HFFc6 (cell line): ENCODE measurements around the gene IRF2BP1. TPM values are rescaled to one million over a fixed set of nuclear protein-coding genes. Genes with fewer than 3 reads are reported as not detected.

Experiments used
- DNase-seq: peaks from one replicate; pipeline ENCODE4 v3.0.0-alpha.2; 2018
- H3K27ac Mint-ChIP-seq: 2 replicates; pipeline ENCODE4 v1.8.0; 2020; ENCODE audit warnings: mild to moderate bottlenecking, mixed read lengths
- H3K27me3 Mint-ChIP-seq: 2 replicates; pipeline ENCODE4 v1.8.0; 2021; ENCODE audit warnings: mild to moderate bottlenecking, moderate library complexity, mixed read lengths; ENCODE audit not compliant: insufficient read depth
- H3K36me3 Mint-ChIP-seq: 2 replicates; pipeline ENCODE4 v1.8.0; 2021; ENCODE audit warnings: low read depth, mixed read lengths
- H3K4me1 Mint-ChIP-seq: 2 replicates; pipeline ENCODE4 v1.8.0; 2020; ENCODE audit warnings: low read depth, mixed read lengths
- H3K4me3 Mint-ChIP-seq: 2 replicates; pipeline ENCODE4 v1.8.0; 2020; ENCODE audit warnings: mild to moderate bottlenecking, moderate library complexity, mixed read lengths
- H3K9me3 Mint-ChIP-seq: 2 replicates; pipeline ENCODE4 v1.8.0; 2020; ENCODE audit warnings: mild to moderate bottlenecking, mixed read lengths
- total RNA-seq, 6 experiments: library from RNA; stranded (reverse); fragmentation: NEBNext Ultra II Directional; extraction: Animal tissue kit (Norgen Biotek cat#: 25700); gene quantifications; 2 replicates in 1 of 6; 3 replicates in 5 of 6; pipeline ENCODE4 v1.2.3, GENCODE V29; 2021
- TF ChIP-seq, protein P1 (sequence below): fragments of 200-600 bp; sonication (generic); IDR thresholded peaks from 2 replicates; pipeline ENCODE4 v1.5.0; 2021; ENCODE audit warnings: antibody characterized with exemption, mild to moderate bottlenecking

Gene IRF2BP1
- total RNA-seq, 6 experiments from 2014 or later = 19.3 to 25.0 (median 21.8) TPM

GRCh38 chr19:45895519-45895972 is 9.6 kb upstream of the IRF2BP1 start:
- H3K4me3 Mint-ChIP-seq = no peak overlapping the region
- TF ChIP-seq, protein P1, sequence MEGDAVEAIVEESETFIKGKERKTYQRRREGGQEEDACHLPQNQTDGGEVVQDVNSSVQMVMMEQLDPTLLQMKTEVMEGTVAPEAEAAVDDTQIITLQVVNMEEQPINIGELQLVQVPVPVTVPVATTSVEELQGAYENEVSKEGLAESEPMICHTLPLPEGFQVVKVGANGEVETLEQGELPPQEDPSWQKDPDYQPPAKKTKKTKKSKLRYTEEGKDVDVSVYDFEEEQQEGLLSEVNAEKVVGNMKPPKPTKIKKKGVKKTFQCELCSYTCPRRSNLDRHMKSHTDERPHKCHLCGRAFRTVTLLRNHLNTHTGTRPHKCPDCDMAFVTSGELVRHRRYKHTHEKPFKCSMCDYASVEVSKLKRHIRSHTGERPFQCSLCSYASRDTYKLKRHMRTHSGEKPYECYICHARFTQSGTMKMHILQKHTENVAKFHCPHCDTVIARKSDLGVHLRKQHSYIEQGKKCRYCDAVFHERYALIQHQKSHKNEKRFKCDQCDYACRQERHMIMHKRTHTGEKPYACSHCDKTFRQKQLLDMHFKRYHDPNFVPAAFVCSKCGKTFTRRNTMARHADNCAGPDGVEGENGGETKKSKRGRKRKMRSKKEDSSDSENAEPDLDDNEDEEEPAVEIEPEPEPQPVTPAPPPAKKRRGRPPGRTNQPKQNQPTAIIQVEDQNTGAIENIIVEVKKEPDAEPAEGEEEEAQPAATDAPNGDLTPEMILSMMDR = no peak
- peaks cover 17% of the 10 kb centered on the region for H3K36me3 Mint-ChIP-seq
- H3K27me3 Mint-ChIP-seq = no peaks in the 10 kb centered on the region
- peaks cover 5% of the 10 kb centered on the region; the same call in 1 of the 2 replicates for H3K4me1 Mint-ChIP-seq
- DNase-seq = no peak
- H3K9me3 Mint-ChIP-seq = no peaks in the 10 kb centered on the region
- H3K27ac Mint-ChIP-seq = no peak overlapping the region

- TF ChIP-seq, protein P1 = no peak
- Mint-ChIP-seq H3K9me3 (no peaks in the 10 kb centered on the region), H3K4me1 (peaks cover 7% of the 10 kb centered on the region), H3K27ac (no peak overlapping the region), H3K4me3 (no peak overlapping the region), H3K36me3 (peaks cover 9% of the 10 kb centered on the region), H3K27me3 (no peaks in the 10 kb centered on the region; the same call in 1 of the 2 replicates)
- no peak for DNase-seq
Observed at GRCh38 chr19:45890877-45891276, 4.9 kb upstream of the IRF2BP1 start.

DNA sequence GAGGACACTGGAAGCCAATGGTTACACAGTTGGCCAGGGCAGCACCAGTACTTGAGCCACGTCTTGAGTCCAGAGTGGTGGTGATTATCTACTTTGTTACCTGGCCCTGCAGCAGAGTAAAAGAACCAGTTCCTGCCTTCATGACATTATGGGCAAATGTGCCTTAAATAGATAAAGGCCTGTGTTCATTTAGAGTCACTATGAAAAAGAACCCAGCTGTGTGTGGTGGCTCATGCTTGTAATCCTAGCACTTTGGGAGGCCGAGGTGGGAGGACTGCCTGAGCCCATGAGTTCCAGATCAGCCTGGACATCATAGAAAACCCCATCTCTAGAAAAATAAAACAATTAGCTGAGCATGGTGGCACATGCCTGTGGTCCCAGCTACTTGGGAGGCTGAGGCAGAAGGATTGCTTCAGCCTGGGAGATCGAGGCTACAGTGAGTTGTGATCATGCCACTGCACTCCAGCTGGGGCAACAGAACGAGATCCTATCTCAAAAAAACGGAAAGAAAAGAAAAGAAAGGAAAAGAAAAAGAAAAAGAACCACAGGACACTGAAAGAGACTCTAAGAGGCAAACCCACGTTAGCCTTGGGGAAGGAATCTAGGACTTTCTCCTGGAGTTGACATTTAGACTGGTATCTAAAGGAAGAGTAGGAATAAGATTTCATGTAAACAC is 3.4 kb upstream of the IRF2BP1 start:
- H3K36me3 Mint-ChIP-seq = no peaks in the 10 kb centered on the region
- DNase-seq = no peak
- H3K9me3 Mint-ChIP-seq = no peaks in the 10 kb centered on the region
- H3K4me1 Mint-ChIP-seq = peaks cover 7% of the 10 kb centered on the region
- H3K4me3 Mint-ChIP-seq = no peak overlapping the region
- H3K27ac Mint-ChIP-seq = peak overlapping the region; percentile 57; the same call in 1 of the 2 replicates
- no peaks in the 10 kb centered on the region; the same call in 1 of the 2 replicates for H3K27me3 Mint-ChIP-seq
- TF ChIP-seq, protein P1 = no peak

DNA sequence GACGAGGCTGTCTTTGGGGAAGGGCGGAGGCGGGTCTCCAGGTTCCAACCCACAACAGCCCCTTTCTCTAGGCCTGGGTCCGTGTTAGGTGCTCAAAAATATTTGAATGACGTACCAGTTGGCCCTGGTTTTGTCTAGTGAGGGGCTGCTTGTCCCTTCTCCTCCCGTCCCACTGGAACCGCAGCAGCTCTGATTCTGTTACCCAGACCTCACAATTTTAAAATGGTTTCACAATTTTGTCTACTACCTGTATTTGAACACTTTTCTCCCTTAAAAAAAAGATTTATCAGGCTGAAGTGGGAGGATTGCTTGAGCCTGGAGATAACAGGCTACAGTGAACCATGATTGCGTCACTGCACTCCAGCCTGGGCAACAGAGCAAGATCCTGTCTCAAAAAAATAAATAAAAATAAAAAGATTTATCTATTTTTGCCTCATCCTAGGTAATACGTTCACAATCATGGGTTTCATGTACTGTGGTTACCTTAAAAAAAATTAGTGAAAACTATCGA is 1.3 kb upstream of the IRF2BP1 start:
- TF ChIP-seq, protein P1 = no peak
- Mint-ChIP-seq H3K9me3 (no peaks in the 10 kb centered on the region), H3K4me1 (peaks cover 14% of the 10 kb centered on the region), H3K4me3 (peak overlapping the region; percentile 97), H3K27ac (peak overlapping the region; percentile 98), H3K36me3 (0 out of 2 replicates have a peak, but pooled peaks cover 5% of the 10 kb centered on the region), H3K27me3 (no peaks in the 10 kb centered on the region; the same call in 1 of the 2 replicates)
- no peak for DNase-seq

DNA sequence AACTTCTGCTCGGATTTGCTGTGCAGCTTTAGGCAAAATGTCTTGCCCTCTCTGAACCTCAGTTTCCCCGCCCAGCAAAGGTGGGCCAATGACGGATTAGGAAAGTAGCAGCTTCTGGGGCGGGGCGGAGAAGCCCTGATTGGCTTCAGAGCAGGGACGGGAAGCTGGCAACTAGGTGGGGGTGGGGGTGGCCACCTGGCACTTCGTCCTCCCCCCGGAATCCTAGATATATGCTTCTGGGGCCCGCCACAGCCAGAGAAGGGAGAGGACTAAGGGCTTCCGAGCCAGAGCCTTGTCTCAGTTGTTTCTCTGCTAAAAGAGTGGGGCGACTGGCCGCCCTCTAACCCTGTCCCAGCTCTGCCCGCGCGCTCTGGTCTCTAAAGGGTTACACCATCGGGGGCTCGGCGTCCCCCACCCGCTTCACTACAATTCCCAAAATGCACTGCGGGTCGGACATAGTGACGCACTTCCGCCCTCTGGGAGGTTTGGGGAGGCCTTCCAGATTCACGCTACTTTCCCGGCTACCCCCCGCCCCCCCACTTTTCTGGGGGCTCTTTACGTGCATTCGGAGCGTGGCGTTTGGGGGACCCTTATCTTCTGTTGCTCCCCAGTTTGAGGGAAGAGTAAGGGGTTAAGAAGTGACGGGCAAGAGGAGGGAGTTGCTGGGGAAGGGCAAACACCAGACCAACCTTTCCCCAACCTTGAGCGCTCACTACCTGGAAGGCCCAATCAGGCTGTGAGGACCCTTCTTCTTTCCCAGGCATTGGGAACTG is 672 bp upstream of the IRF2BP1 start:
- Mint-ChIP-seq H3K36me3 (0 out of 2 replicates have a peak, but pooled peaks cover 5% of the 10 kb centered on the region), H3K27ac (peak overlapping the region; percentile 98), H3K4me3 (peak overlapping the region; percentile 97), H3K4me1 (peaks cover 14% of the 10 kb centered on the region), H3K27me3 (no peaks in the 10 kb centered on the region; the same call in 1 of the 2 replicates), H3K9me3 (no peaks in the 10 kb centered on the region)
- peak; percentile 88 for DNase-seq
- TF ChIP-seq, protein P1 = no peak
